GM12878 (cell line): Measurements from ENCODE around the gene FCER2. TPM values are rescaled to one million over a fixed set of nuclear protein-coding genes. Genes with fewer than 3 reads are reported as not detected.

Experiments
- BHLHE40 ChIP-seq, 2 experiments: fragments of 450-650 bp in 1 of 2; IDR thresholded peaks; 2 replicates each; pipeline ENCODE4 v1.6.1; 2011 to 2017; ENCODE audit warnings: low read depth in 2 of 2, borderline replicate concordance in 1 of 2, improper control_type of control experiment in 1 of 2, low read length in 1 of 2, mild to moderate bottlenecking in 1 of 2
- CREM ChIP-seq: IDR thresholded peaks from 2 replicates; pipeline ENCODE4 v1.6.1; 2014; ENCODE audit warnings: antibody characterized with exemption, low read depth
- HSF1 ChIP-seq: fragments of 150-350 bp; IDR thresholded peaks from 2 replicates; pipeline ENCODE4 v1.6.1; 2014; ENCODE audit warnings: mild to moderate bottlenecking, low read depth, low read length
- LARP7 ChIP-seq: fragments of 450-650 bp; IDR thresholded peaks from 2 replicates; pipeline ENCODE4 v1.6.1; 2017; ENCODE audit warnings: mild to moderate bottlenecking
- NBN ChIP-seq: fragments of 450-650 bp; IDR thresholded peaks from 2 replicates; pipeline ENCODE4 v1.6.1; 2016
- RELB ChIP-seq: fragments of 450-650 bp; IDR thresholded peaks from 2 replicates; pipeline ENCODE4 v1.6.1; 2017; ENCODE audit warnings: low read depth, mild to moderate bottlenecking, moderate library complexity
- SKIL ChIP-seq: fragments of 450-650 bp; IDR thresholded peaks from 2 replicates; pipeline ENCODE4 v1.6.1; 2017; ENCODE audit warnings: mild to moderate bottlenecking, low read depth, inconsistent platforms; ENCODE audit not compliant: poor library complexity, severe bottlenecking
- ZNF687 ChIP-seq: fragments of 450-650 bp; IDR thresholded peaks from 2 replicates; pipeline ENCODE4 v1.6.1; 2017; ENCODE audit warnings: mild to moderate bottlenecking, moderate library complexity
- polyA plus RNA-seq, 11 experiments: library from polyadenylated mRNA; depleted of rRNA in 4 of 11; unstranded in 6 of 11; stranded (reverse) in 5 of 11; fragments of >200 nt; fragmentation: Nextera tagmentation in 4 of 11; fragmentation: Illumina TruSeq in 1 of 11; extraction: Ambion mirVana in 4 of 11; extraction: Trizol in 1 of 11; gene quantifications; 1 replicate in 1 of 11; 2 replicates in 10 of 11; pipeline versions ENCODE4 v1.2.1 to v1.2.3, GENCODE V29; 2011 to 2016; ENCODE audit warnings: inconsistent platforms in 2 of 11, missing spikeins in 2 of 11, low read depth in 1 of 11
- total RNA-seq, 4 experiments: library from RNA; depleted of rRNA in 3 of 4; stranded (reverse); fragments of >200 nt in 3 of 4; fragmentation: Illumina TruSeq in 1 of 4; extraction: Trizol in 1 of 4; gene quantifications; 2 replicates each; pipeline versions ENCODE4 v1.2.1 to v1.2.3, GENCODE V29; 2013 to 2021
- TF ChIP-seq, protein P1 (sequence below): fragments of 450-650 bp; IDR thresholded peaks from 2 replicates; pipeline ENCODE4 v1.6.1; 2017; ENCODE audit warnings: borderline replicate concordance
- TF ChIP-seq, protein P2 (sequence below), 3 experiments: IDR thresholded peaks in 2 of 3; conservative IDR thresholded peaks in 1 of 3; 2 replicates each; pipeline ENCODE4 v1.5.1; 2011; ENCODE audit warnings: low read depth in 3 of 3, low read length in 3 of 3, mild to moderate bottlenecking in 3 of 3, control low read depth in 2 of 3, moderate library complexity in 2 of 3, inconsistent platforms in 1 of 3, mixed read lengths in 1 of 3; ENCODE audit not compliant: control insufficient read depth in 2 of 3, insufficient read depth in 1 of 3; ENCODE audit errors: extremely low read depth in 1 of 3

Gene FCER2
- total and polyA plus RNA-seq, 10 of the 15 experiments (the other 5 are each of a cell fraction or from before 2014, with no cell fraction given): 44.0 to 424 (median 241) TPM

- no peak for TF ChIP-seq HSF1
- TF ChIP-seq LARP7: no peak
- no peak for TF ChIP-seq ZNF687
- TF ChIP-seq, protein P1, sequence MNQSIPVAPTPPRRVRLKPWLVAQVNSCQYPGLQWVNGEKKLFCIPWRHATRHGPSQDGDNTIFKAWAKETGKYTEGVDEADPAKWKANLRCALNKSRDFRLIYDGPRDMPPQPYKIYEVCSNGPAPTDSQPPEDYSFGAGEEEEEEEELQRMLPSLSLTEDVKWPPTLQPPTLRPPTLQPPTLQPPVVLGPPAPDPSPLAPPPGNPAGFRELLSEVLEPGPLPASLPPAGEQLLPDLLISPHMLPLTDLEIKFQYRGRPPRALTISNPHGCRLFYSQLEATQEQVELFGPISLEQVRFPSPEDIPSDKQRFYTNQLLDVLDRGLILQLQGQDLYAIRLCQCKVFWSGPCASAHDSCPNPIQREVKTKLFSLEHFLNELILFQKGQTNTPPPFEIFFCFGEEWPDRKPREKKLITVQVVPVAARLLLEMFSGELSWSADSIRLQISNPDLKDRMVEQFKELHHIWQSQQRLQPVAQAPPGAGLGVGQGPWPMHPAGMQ: no peak
- TF ChIP-seq, protein P2, sequence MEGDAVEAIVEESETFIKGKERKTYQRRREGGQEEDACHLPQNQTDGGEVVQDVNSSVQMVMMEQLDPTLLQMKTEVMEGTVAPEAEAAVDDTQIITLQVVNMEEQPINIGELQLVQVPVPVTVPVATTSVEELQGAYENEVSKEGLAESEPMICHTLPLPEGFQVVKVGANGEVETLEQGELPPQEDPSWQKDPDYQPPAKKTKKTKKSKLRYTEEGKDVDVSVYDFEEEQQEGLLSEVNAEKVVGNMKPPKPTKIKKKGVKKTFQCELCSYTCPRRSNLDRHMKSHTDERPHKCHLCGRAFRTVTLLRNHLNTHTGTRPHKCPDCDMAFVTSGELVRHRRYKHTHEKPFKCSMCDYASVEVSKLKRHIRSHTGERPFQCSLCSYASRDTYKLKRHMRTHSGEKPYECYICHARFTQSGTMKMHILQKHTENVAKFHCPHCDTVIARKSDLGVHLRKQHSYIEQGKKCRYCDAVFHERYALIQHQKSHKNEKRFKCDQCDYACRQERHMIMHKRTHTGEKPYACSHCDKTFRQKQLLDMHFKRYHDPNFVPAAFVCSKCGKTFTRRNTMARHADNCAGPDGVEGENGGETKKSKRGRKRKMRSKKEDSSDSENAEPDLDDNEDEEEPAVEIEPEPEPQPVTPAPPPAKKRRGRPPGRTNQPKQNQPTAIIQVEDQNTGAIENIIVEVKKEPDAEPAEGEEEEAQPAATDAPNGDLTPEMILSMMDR (IDR thresholded peaks at IDR 0.05 in 2 of 3, conservative IDR thresholded peaks at IDR 0.05 in 1 of 3; ENCODE audit: control insufficient read depth in 2 of 3, extremely low read depth in 1 of 3, insufficient read depth in 1 of 3, low read depth in 3 of 3, low read length in 3 of 3): peak; percentile 56 to 75 (median 62)
- peak; percentile 8 to 16; a peak in 2 of 4 replicates for TF ChIP-seq BHLHE40 (IDR thresholded peaks at IDR 0.05; ENCODE audit: borderline replicate concordance in 1 of 2, low read depth in 2 of 2, low read length in 1 of 2)
- TF ChIP-seq NBN: peak; percentile 59
- TF ChIP-seq SKIL: peak; percentile 38
- TF ChIP-seq RELB: 0 out of 2 replicates have a peak, but pooled peaks have one; percentile 37
- TF ChIP-seq CREM: 0 out of 2 replicates have a peak, but pooled peaks have one; percentile 33
Observed at GRCh38 chr19:7681340-7682174, 20.4 kb downstream of the FCER2 start (continued).
